ENCODE measurements around the gene ZNF621. TPM values are rescaled to one million over a fixed set of nuclear protein-coding genes. Genes with fewer than 3 reads are reported as not detected.
A peak's percentile ranks its signal among the peaks of the same experiment; 100 is the strongest.
"Not testable (repeated sequence)": the region's sequence is repeated elsewhere in the genome, so short reads cannot be mapped to it uniquely, and the experiment has no call there.

ZNF621 gene
- total RNA-seq, 1 donor, result 19.0 TPM

GRCh38 chr3:40532252-40532651, 7.5 kb downstream of the ZNF621 start:
- H3K4me3 ChIP-seq (ENCODE audit: low read depth, low read length), result no peak overlapping the region
- no peak for TF ChIP-seq CTCF (IDR thresholded peaks at IDR 0.05; ENCODE audit: insufficient read depth, low read depth, low read length)

GRCh38 chr3:40534283-40534682, 9.5 kb downstream of the ZNF621 start:
- H3K4me3 ChIP-seq (ENCODE audit: low read depth, low read length), result no peak overlapping the region
- DNase-seq (ENCODE audit: low read depth), result no peak

More at GRCh38 chr3:40532252-40532651, 7.5 kb downstream of the ZNF621 start:
- no peak for DNase-seq (ENCODE audit: low read depth)

GRCh38 chr3:40546816-40547215, 22.1 kb downstream of the ZNF621 start:
- peak; percentile 80 for DNase-seq (ENCODE audit: low read depth)
- TF ChIP-seq CTCF (IDR thresholded peaks at IDR 0.05; ENCODE audit: insufficient read depth, low read depth, low read length), result no peak
- no peak overlapping the region for H3K4me3 ChIP-seq (ENCODE audit: low read depth, low read length)

More at GRCh38 chr3:40534283-40534682, 9.5 kb downstream of the ZNF621 start:
- no peak for TF ChIP-seq CTCF (IDR thresholded peaks at IDR 0.05; ENCODE audit: insufficient read depth, low read depth, low read length)

GRCh38 chr3:40550167-40550566, 25.4 kb downstream of the ZNF621 start:
- TF ChIP-seq CTCF (IDR thresholded peaks at IDR 0.05; ENCODE audit: insufficient read depth, low read depth, low read length), result no peak
- DNase-seq (ENCODE audit: low read depth), result no peak
- H3K4me3 ChIP-seq (ENCODE audit: low read depth, low read length), result no peak overlapping the region

- DNase-seq (ENCODE audit: low read depth), result no peak
- H3K4me3 ChIP-seq (ENCODE audit: low read depth, low read length), result no peak overlapping the region
These were observed 32.9 kb downstream of the ZNF621 start for GRCh38 chr3:40557575-40558161.

GRCh38 chr3:40562482-40562881, 37.7 kb downstream of the ZNF621 start:
- not testable (repeated sequence) for H3K4me3 ChIP-seq (ENCODE audit: low read depth, low read length); DNase-seq (ENCODE audit: low read depth)

More at GRCh38 chr3:40557575-40558161, 32.9 kb downstream of the ZNF621 start:
- TF ChIP-seq CTCF (IDR thresholded peaks at IDR 0.05; ENCODE audit: insufficient read depth, low read depth, low read length), result no peak

GRCh38 chr3:40565629-40566028, 40.9 kb downstream of the ZNF621 start:
- not testable (repeated sequence) for DNase-seq (ENCODE audit: low read depth); H3K4me3 ChIP-seq (ENCODE audit: low read depth, low read length)

- H3K4me3 ChIP-seq (ENCODE audit: low read depth, low read length), result no peak overlapping the region
- no peak for DNase-seq (ENCODE audit: low read depth)
- TF ChIP-seq CTCF (IDR thresholded peaks at IDR 0.05; ENCODE audit: insufficient read depth, low read depth, low read length), result no peak
These were observed 41.9 kb downstream of the ZNF621 start for GRCh38 chr3:40566694-40567093.

All from fibroblast of villous mesenchyme (primary cell).